A549 (cell line): ENCODE data around the gene CNTNAP1. TPM values are rescaled to one million over a fixed set of nuclear protein-coding genes. Genes with fewer than 3 reads are reported as not detected.

ENCODE experiments used
- ATAC-seq, 2 experiments: fragments of 200-7000 bp in 1 of 2; fragments of >200 bp in 1 of 2; cut with Nextera tagmentation in 1 of 2; cut with Tn5 transposase in 1 of 2; 3 replicates each; pipeline versions ENCODE4 v1.8.0 to v1.9.1; 2018 to 2020; ENCODE audit warnings: mild to moderate bottlenecking in 1 of 2, moderate library complexity in 1 of 2
- CTCF ChIA-PET: fragments of 300-600 bp; sonication (Branson Sonifier 250); formaldehyde crosslinking; extraction: SDS; loops from one replicate; lab custom pipeline; 2021; ENCODE audit warnings: antibody characterized with exemption, inconsistent platforms; lab: Yijun Ruan, JAX
- POLR2A ChIA-PET: fragments of 350-600 bp; formaldehyde crosslinking; extraction: SDS; loops from one replicate; lab custom pipeline; 2021; ENCODE audit warnings: antibody characterized with exemption, inconsistent platforms; lab: Yijun Ruan, JAX
- DNase-seq, 2 experiments: peaks; one replicate each; pipeline versions ENCODE4 v3.0.0 to v3.0.0-alpha.2; 2011 to 2016; ENCODE audit warnings: low read depth in 1 of 2, low spot score in 1 of 2
- FAIRE-seq: peaks from 2 replicates; lab custom pipeline; 2011; peaks lifted over from hg19 to GRCh38; lab: Jason Lieb, UNC
- H3K27ac ChIP-seq, 2 experiments: fragments of >200 bp; sonication (Bioruptor Twin); formaldehyde crosslinking; 3 replicates each; pipeline ENCODE4 v1.5.1; 2016 to 2017
- H3K4me1 ChIP-seq: fragments of >200 bp; sonication (Bioruptor Twin); formaldehyde crosslinking; 3 replicates; pipeline ENCODE4 v1.6.1; 2016
- H3K4me2 ChIP-seq: fragments of >200 bp; sonication (Bioruptor Twin); formaldehyde crosslinking; 3 replicates; pipeline ENCODE4 v1.6.1; 2016
- H3K4me3 ChIP-seq: fragments of >200 bp; sonication (Bioruptor Twin); formaldehyde crosslinking; 3 replicates; pipeline ENCODE4 v1.5.1; 2016
- H3K9me3 ChIP-seq: fragments of >200 bp; sonication (Bioruptor Twin); formaldehyde crosslinking; 3 replicates; pipeline ENCODE4 v1.6.1; 2016
- CBX2 ChIP-seq: fragments of 200-600 bp; sonication (generic); IDR thresholded peaks from 2 replicates; pipeline ENCODE4 v1.6.1; 2016; ENCODE audit warnings: low read depth, mild to moderate bottlenecking, borderline replicate concordance
- CEBPB ChIP-seq, 2 experiments: fragments of >200 bp in 1 of 2; sonication (Bioruptor Twin) in 1 of 2; formaldehyde crosslinking in 1 of 2; IDR thresholded peaks; 2 replicates each; pipeline ENCODE4 v1.6.1; 2012 to 2016
- CHD2 ChIP-seq: fragments of 150-350 bp; IDR thresholded peaks from 2 replicates; pipeline ENCODE4 v1.6.1; 2014; ENCODE audit warnings: low read length; ENCODE audit not compliant: partially characterized antibody
- CTCF ChIP-seq: fragments of >200 bp; sonication (Bioruptor Twin); formaldehyde crosslinking; IDR thresholded peaks from 3 replicates; pipeline ENCODE4 v1.5.1; 2016
- EHMT2 ChIP-seq: fragments of 200-600 bp; sonication (generic); IDR thresholded peaks from 2 replicates; pipeline ENCODE4 v1.6.1; 2016; ENCODE audit warnings: antibody characterized with exemption, low read depth, mild to moderate bottlenecking, moderate library complexity
- ELK1 ChIP-seq: fragments of 150-350 bp; IDR thresholded peaks from 2 replicates; pipeline ENCODE4 v1.6.1; 2014; ENCODE audit warnings: low read depth, mild to moderate bottlenecking, low read length
- FOSL2 ChIP-seq, 2 experiments: fragments of 450-650 bp in 1 of 2; fragments of >200 bp in 1 of 2; sonication (Bioruptor Twin) in 1 of 2; formaldehyde crosslinking; IDR thresholded peaks; 2 replicates each; pipeline versions ENCODE4 v1.5.0 to v1.6.1; 2016 to 2020; ENCODE audit warnings: mild to moderate bottlenecking in 1 of 2, moderate library complexity in 1 of 2
- HDAC2 ChIP-seq: fragments of 200-600 bp; sonication (generic); IDR thresholded peaks from 2 replicates; pipeline ENCODE4 v1.6.1; 2016
- HES2 ChIP-seq: fragments of >200 bp; sonication (Bioruptor Twin); formaldehyde crosslinking; IDR thresholded peaks from 2 replicates; pipeline ENCODE4 v1.6.1; 2016
- HOXB13 ChIP-seq: fragments of 250-450 bp; sonication (Bioruptor Pico); IDR thresholded peaks from 2 replicates; pipeline ENCODE4 v1.5.0; 2020; ENCODE audit warnings: low read depth, mild to moderate bottlenecking, moderate library complexity
- MYC ChIP-seq: IDR thresholded peaks from 2 replicates; pipeline ENCODE4 v1.6.1; 2012; ENCODE audit warnings: mild to moderate bottlenecking, inconsistent platforms, low read length, improper control_type of control experiment, borderline replicate concordance
- PBX3 ChIP-seq: IDR thresholded peaks from 2 replicates; pipeline ENCODE4 v1.6.1; 2012
- POLR2AphosphoS2 ChIP-seq: conservative IDR thresholded peaks from 2 replicates; pipeline ENCODE4 v1.6.1; 2012; ENCODE audit warnings: low read length, improper control_type of control experiment, inconsistent platforms
- RARB ChIP-seq: fragments of 250-450 bp; sonication (Bioruptor Pico); IDR thresholded peaks from 2 replicates; pipeline ENCODE4 v1.8.0; 2021; ENCODE audit warnings: mild to moderate bottlenecking, moderate library complexity
- REST ChIP-seq: fragments of 200-600 bp; sonication (generic); IDR thresholded peaks from 2 replicates; pipeline ENCODE4 v1.6.1; 2016; ENCODE audit warnings: antibody characterized with exemption, mild to moderate bottlenecking, moderate library complexity
- RFX5 ChIP-seq: fragments of 450-650 bp; IDR thresholded peaks from 2 replicates; pipeline ENCODE4 v1.7.1; 2014; ENCODE audit warnings: antibody characterized with exemption, mild to moderate bottlenecking, moderate library complexity
- RNF2 ChIP-seq: fragments of 200-600 bp; sonication (generic); IDR thresholded peaks from 2 replicates; pipeline ENCODE4 v1.6.1; 2016; ENCODE audit warnings: low read depth, mild to moderate bottlenecking, antibody characterized with exemption, moderate library complexity, borderline replicate concordance
- SMC3 ChIP-seq: fragments of >200 bp; sonication (Bioruptor Twin); formaldehyde crosslinking; IDR thresholded peaks from 3 replicates; pipeline ENCODE4 v1.6.1; 2018; ENCODE audit warnings: inconsistent platforms
- SREBF2 ChIP-seq: fragments of 450-650 bp; IDR thresholded peaks from 2 replicates; pipeline ENCODE4 v1.6.1; 2014; ENCODE audit warnings: mild to moderate bottlenecking, moderate library complexity
- TFCP2L1 ChIP-seq: fragments of 250-450 bp; sonication (Bioruptor Pico); IDR thresholded peaks from 2 replicates; pipeline ENCODE4 v1.5.0; 2021; ENCODE audit warnings: mild to moderate bottlenecking
- TP53 ChIP-seq: fragments of 250-450 bp; sonication (Bioruptor Pico); IDR thresholded peaks from 2 replicates; pipeline ENCODE4 v1.5.0; 2021; ENCODE audit warnings: mild to moderate bottlenecking, moderate library complexity
- USF2 ChIP-seq: fragments of 450-650 bp; IDR thresholded peaks from 2 replicates; pipeline ENCODE4 v1.6.1; 2014; ENCODE audit warnings: antibody characterized with exemption
- ZFP36 ChIP-seq: fragments of 450-650 bp; IDR thresholded peaks from 2 replicates; pipeline ENCODE4 v1.6.1; 2014; ENCODE audit warnings: borderline replicate concordance; ENCODE audit not compliant: partially characterized antibody
- ZNF302 ChIP-seq: fragments of 250-450 bp; sonication (Bioruptor Pico); IDR thresholded peaks from 2 replicates; pipeline ENCODE4 v1.9.0; 2021; ENCODE audit warnings: inconsistent platforms, mild to moderate bottlenecking, moderate library complexity
- WGBS: methylation state at CpG from one replicate; pipeline ENCODE4 v1.1.6; 2017; ENCODE audit errors: missing lambda C conversion rate; 5-methylcytosine and 5-hydroxymethylcytosine counted together
- polyA plus RNA-seq, 4 experiments: library from polyadenylated mRNA; depleted of rRNA in 3 of 4; stranded (reverse); fragments of >200 nt; fragmentation: RNase III in 1 of 4; extraction: RNeasy Plus Mini Kit Qiagen cat#74134 plus additional on column Dnase treatment in 1 of 4; gene quantifications; 2 replicates in 3 of 4; 3 replicates in 1 of 4; pipeline ENCODE4 v1.2.3, GENCODE V29; 2011 to 2017

The CNTNAP1 gene
- polyA plus RNA-seq, 2 of the 4 experiments (the other 2 are of a cell fraction): 6.3 to 8.2 TPM

GRCh38 chr17:42673266-42673884 is 9.0 kb upstream of the CNTNAP1 start (continued):
- TF ChIP-seq ELK1 (no peak), TFCP2L1 (CRISPR knock-in tag) (no peak), TP53 (CRISPR knock-in tag) (no peak), EHMT2 (no peak), USF2 (no peak), ZFP36 (no peak)

- Histone ChIP-seq H3K9me3 (no peaks in the 10 kb centered on the region), H3K4me3 (peak overlapping the region; percentile 87), H3K4me1 (peaks cover 40% of the 10 kb centered on the region), H3K4me2 (peak overlapping the region; percentile 99), H3K27ac (peak overlapping the region; percentile 30 to 95; a peak in 5 of 6 replicates)
- POLR2A ChIA-PET: interaction anchor here (1.1 to 1.6 kb wide), 3 partner anchors 15 to 65 kb away, joined by 3 to 7 read pairs (median 7); partner anchors contain the start of genes RETREG3, TUBG1 and TUBG2
- FAIRE-seq: no peak
- WGBS: 32% methylated on average over 27 of the region's 32 CpGs
- DNase-seq: peak; percentile 66 to 95
- CTCF ChIA-PET: interaction anchor here (0.5 to 15.7 kb wide), 27 partner anchors 9 to 310 kb away, joined by 3 to 394 read pairs (median 4); partner anchors contain the start of genes PSMC3IP, RETREG3, TUBG1 and TUBG2
- ATAC-seq: peak in 1 of 2 experiments; percentile 50; a peak in 3 of 6 replicates
- TF ChIP-seq ZNF302 (CRISPR knock-in tag) (no peak), CEBPB (IDR thresholded peaks at IDR 0.05) (peak; percentile 50 to 84; a peak in 3 of 4 replicates), CBX2 (no peak), USF2 (no peak), REST (no peak), CTCF (peak; percentile 50), HDAC2 (no peak), SREBF2 (no peak), CHD2 (no peak), RNF2 (no peak), SMC3 (peak; percentile 39), RFX5 (no peak), TFCP2L1 (CRISPR knock-in tag) (no peak), RARB (CRISPR knock-in tag) (no peak), ZFP36 (no peak), FOSL2 (IDR thresholded peaks at IDR 0.05) (no peak), FOSL2 (CRISPR knock-in tag; IDR thresholded peaks at IDR 0.05) (no peak), POLR2AphosphoS2 (no peak), PBX3 (no peak; the same call in 1 of the 2 replicates), HOXB13 (no peak), MYC (no peak), HES2 (no peak)
These were observed 8.2 kb upstream of the CNTNAP1 start for GRCh38 chr17:42673885-42674754.
